GM12801 (cell line): Measurements from ENCODE around the gene ZNF44.

Experiments
- TF ChIP-seq, protein P1 (sequence below): IDR thresholded peaks from one replicate; pipeline ENCODE4 v1.5.1; 2011; ENCODE audit warnings: control low read depth; ENCODE audit not compliant: insufficient read length; ENCODE audit errors: extremely low read depth

Gene ZNF44

DNA sequence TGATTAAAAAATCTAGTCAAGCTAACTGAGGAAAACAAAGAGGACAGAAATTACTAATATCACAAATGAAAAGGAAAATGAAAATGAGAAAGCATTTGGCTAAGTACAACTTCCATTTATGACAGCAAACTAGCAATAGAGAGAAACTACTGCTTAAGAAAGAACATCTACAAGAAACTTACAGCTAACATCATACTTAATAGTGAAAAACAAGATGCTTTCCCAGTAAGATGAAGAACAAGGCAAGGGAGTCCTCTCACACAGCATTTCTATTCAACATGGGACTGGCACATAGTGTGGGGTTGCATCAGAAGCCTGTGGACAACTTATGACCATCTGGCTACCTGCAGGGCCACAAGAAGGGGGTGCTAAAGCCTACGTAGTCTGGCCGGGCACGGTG is 39.3 kb downstream of the ZNF44 start:
- TF ChIP-seq, protein P1, sequence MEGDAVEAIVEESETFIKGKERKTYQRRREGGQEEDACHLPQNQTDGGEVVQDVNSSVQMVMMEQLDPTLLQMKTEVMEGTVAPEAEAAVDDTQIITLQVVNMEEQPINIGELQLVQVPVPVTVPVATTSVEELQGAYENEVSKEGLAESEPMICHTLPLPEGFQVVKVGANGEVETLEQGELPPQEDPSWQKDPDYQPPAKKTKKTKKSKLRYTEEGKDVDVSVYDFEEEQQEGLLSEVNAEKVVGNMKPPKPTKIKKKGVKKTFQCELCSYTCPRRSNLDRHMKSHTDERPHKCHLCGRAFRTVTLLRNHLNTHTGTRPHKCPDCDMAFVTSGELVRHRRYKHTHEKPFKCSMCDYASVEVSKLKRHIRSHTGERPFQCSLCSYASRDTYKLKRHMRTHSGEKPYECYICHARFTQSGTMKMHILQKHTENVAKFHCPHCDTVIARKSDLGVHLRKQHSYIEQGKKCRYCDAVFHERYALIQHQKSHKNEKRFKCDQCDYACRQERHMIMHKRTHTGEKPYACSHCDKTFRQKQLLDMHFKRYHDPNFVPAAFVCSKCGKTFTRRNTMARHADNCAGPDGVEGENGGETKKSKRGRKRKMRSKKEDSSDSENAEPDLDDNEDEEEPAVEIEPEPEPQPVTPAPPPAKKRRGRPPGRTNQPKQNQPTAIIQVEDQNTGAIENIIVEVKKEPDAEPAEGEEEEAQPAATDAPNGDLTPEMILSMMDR = no peak

DNA sequence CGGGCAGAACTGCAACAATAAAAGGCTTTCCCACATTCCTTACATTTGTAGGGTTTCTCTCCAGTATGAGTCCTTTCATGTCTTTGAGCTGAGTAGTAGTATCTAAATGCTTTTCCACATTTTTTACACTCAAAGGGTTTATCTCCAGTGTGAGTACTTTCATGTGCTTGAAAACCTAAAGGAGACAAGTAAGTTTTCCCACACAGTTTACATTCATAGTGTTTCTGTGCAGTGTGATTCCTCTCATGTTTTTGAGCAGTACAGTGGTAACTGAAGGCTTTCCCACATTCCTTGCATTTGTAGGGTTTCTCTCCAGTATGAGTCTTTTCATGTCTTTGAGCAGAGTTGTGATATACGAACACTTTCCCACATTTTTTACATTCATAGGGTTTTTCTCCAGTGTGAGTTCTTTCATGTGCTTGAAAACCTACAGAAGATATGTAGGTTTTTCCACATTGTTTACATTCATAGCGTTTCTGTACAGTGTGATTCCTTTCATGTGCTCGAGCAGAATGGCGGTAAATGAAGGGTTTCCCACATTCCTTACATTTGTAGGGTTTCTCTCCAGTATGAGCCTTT is 47.0 kb downstream of the ZNF44 start:
- TF ChIP-seq, protein P1 = no peak

DNA sequence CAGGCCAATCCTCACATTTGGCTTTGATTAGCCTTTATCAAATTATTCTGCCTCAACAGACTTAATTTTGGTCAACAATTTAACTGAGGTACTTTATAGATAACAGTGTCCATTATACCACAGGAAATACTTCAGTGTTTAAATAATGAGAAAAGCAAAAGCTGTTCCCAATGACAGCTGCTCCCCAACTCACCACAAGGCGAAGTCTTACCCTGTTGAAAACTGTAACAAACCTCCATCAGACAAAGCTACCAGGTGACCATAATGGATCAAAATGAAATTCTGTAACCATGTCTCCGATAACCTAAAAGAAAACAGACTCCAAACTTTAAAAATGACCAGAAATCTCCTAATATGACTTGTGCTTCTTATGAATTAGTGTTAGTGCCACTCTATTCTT is 50.3 kb downstream of the ZNF44 start:
- TF ChIP-seq, protein P1 = no peak

DNA sequence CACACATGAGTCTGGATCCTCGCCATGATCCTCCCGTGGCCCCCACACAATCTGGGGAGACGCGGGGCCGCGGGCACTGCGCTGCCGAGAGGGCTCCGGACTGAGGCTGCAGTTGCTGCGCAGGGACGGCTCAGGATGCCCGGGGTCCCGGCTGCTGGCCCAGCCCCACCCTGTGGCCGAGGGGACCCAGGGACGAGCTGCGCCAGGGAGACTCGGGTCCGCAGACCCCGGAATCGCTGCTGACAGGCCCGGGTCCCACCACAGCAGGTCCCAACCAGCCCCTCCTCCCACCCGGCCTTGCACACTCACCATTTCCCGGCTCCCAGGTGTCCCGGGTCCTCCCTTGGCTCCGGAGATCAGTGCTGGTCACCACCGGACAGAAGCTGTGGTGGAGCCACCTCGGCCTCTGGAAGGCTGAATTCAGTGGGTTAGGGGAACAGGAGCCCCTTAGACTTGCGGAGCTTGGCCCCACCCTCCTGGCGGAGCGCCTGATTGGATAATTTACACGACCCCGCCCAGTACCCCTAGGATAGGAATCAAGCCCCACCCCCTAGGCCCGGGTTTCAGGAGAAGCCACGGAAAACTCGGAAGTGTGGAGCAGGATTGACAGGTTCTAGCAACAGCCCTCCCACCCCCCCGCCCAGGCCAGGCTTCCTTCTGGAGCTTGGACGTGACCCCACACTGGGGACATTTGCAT is 57.4 kb downstream of the ZNF44 start:
- TF ChIP-seq, protein P1 = no peak

DNA sequence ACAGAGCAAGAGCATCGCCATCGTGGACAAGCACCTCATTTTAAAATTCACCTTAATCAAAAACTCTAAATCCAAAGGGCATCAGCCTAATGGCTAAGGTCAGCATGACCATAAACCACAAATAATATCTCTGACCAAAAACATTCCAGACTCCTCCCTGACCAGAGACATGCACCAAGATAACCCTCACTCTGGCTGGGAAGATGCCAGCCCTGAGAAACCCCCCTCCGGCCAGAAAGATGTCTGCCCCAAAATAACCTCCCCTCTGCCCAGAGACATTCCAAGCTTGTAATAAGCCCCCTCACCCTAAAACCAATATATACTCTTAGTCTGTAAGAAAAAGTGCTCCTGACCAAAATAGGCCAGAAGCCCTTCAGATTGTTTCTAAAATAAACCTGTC is 61.7 kb downstream of the ZNF44 start:
- TF ChIP-seq, protein P1 = no peak

DNA sequence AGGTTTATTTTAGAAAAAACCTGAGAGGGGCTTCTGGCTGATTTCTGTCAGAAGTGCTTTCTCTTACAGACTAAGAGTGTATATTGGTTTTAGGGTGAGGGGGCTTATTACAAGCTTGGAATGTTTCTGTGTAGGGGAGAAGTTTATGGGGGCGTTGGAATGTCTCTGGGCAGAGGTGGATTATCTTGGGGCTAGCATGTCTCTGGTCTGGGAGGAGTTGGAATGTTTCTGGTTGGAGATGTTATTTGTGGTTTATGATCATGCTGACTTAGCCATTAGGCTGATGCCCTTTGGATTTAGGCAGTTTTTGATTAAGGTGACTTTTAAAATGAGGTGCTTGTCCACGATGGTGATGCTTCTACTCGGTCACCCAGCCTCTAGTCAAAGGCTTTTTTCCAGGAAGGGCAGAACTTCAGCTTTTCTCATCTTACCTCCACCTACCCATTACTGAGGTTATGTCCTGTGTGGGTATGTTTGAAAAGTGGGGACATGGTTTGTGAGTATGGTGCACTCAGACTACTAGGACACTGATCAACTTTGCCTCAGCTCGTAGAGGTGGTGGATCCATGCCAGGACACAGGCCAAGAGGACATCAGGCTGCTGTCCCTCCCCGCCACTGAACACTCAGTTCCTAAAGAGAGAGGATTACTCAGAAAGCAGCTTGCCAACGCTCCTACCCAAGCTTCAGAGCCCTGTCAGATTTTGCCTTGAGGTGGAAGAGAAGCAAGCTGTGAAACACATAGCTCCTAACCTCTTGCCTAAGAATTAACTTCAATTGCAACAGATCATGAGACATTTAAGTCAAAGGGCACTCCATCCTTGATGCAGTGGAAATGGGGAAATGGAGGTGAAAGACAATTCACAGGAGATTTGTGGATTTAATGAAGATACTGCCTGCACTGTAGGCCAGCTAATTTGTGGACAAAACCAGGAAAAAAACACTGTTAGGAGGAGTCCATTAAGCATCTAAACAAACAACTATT is 63.6 kb downstream of the ZNF44 start:
- TF ChIP-seq, protein P1 = no peak

DNA sequence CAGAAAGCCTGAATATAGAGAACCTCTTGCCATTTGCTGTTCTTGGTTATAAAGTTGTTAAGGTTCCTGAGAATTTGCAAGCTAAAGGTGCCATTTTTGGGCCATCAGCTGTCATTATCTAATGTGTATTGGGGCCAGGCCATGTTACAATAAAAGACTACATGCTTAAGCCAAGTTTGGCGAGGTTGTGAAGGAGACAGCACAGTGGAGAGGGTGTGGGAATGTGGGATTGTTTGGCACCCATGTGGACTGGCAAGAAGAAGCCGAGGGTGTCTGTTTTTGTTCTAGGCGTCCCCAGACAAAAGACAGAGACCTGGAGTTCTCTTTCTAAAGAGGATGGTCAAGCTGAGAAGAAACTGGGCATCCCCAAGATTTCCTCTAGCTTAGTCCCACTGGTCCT is 64.7 kb downstream of the ZNF44 start:
- TF ChIP-seq, protein P1 = no peak
